HEK293 (cell line): ENCODE data around the gene CEP104.

ENCODE experiments used
- CTCF ChIA-PET: fragments of 350-600 bp; formaldehyde crosslinking; extraction: SDS; loops from one replicate; lab custom pipeline; 2021; ENCODE audit warnings: antibody characterized with exemption; lab: Yijun Ruan, JAX
- POLR2A ChIA-PET: fragments of 300-600 bp; formaldehyde crosslinking; extraction: SDS; loops from one replicate; lab custom pipeline; 2020; ENCODE audit warnings: antibody characterized with exemption, inconsistent platforms; lab: Yijun Ruan, JAX
- H3K27ac ChIP-seq: fragments of 200-500 bp; sonication (Bioruptor generic); 2 replicates; pipeline ENCODE4 v1.5.1; 2014; ENCODE audit warnings: low read depth, low read length, control low read depth, inconsistent platforms; ENCODE audit errors: extremely low read depth
- H3K36me3 ChIP-seq, 2 experiments: fragments of 200-500 bp in 1 of 2; sonication (Bioruptor generic) in 1 of 2; 1 replicate in 1 of 2; 2 replicates in 1 of 2; pipeline ENCODE4 v1.5.1; 2014 to 2017; ENCODE audit warnings: inconsistent platforms in 2 of 2, low read length in 2 of 2; ENCODE audit not compliant: control insufficient read depth in 2 of 2, insufficient read depth in 1 of 2
- H3K4me1 ChIP-seq: fragments of 200-500 bp; sonication (Bioruptor generic); 2 replicates; pipeline ENCODE4 v1.5.1; 2014; ENCODE audit warnings: mild to moderate bottlenecking, low read length, inconsistent platforms; ENCODE audit not compliant: control insufficient read depth, insufficient read depth
- H3K4me3 ChIP-seq: 2 replicates; pipeline ENCODE4 v1.5.1; 2011; ENCODE audit warnings: low read depth, mild to moderate bottlenecking, control low read depth, low read length, moderate library complexity
- H3K9me3 ChIP-seq: fragments of 200-500 bp; sonication (Bioruptor generic); 2 replicates; pipeline ENCODE4 v1.5.1; 2014; ENCODE audit warnings: low read depth, low read length, inconsistent platforms; ENCODE audit not compliant: control insufficient read depth, insufficient read depth
- BCL6B ChIP-seq: fragments of 450-650 bp; formaldehyde crosslinking; IDR thresholded peaks from 2 replicates; pipeline ENCODE4 v1.5.1; 2017; ENCODE audit warnings: missing biosample characterization, missing genetic modification characterization
- HOXA7 ChIP-seq: sonication (generic); formaldehyde crosslinking; IDR thresholded peaks from 2 replicates; pipeline ENCODE4 v1.8.1; 2022; ENCODE audit warnings: missing genetic modification reagents, borderline replicate concordance
- KLF7 ChIP-seq: fragments of 450-650 bp; formaldehyde crosslinking; IDR thresholded peaks from 2 replicates; pipeline ENCODE4 v1.5.1; 2016; ENCODE audit warnings: missing biosample characterization, missing genetic modification characterization, borderline replicate concordance
- KLF8 ChIP-seq: fragments of 450-650 bp; formaldehyde crosslinking; IDR thresholded peaks from 2 replicates; pipeline ENCODE4 v1.5.1; 2016; ENCODE audit warnings: missing biosample characterization, missing genetic modification characterization
- SETDB1 ChIP-seq: IDR thresholded peaks from one replicate; pipeline ENCODE4 v1.6.1; 2017; ENCODE audit warnings: mild to moderate bottlenecking, low read length, moderate library complexity, mixed read lengths; ENCODE audit not compliant: insufficient read length
- TSHZ1 ChIP-seq: fragments of 450-650 bp; formaldehyde crosslinking; IDR thresholded peaks from 2 replicates; pipeline ENCODE4 v1.5.1; 2016; ENCODE audit warnings: missing biosample characterization, missing genetic modification characterization, borderline replicate concordance
- ZBTB20 ChIP-seq: fragments of 450-650 bp; formaldehyde crosslinking; IDR thresholded peaks from 2 replicates; pipeline ENCODE4 v1.5.1; 2016; ENCODE audit warnings: missing biosample characterization, missing genetic modification characterization
- ZNF133 ChIP-seq: fragments of 450-650 bp; formaldehyde crosslinking; IDR thresholded peaks from 2 replicates; pipeline ENCODE4 v1.5.1; 2016; ENCODE audit warnings: missing biosample characterization, missing genetic modification characterization
- ZNF16 ChIP-seq: fragments of 450-650 bp; formaldehyde crosslinking; IDR thresholded peaks from 2 replicates; pipeline ENCODE4 v1.5.1; 2016; ENCODE audit warnings: low read depth, missing biosample characterization, missing genetic modification characterization
- ZNF202 ChIP-seq: fragments of 450-650 bp; formaldehyde crosslinking; IDR thresholded peaks from 2 replicates; pipeline ENCODE4 v1.5.1; 2016; ENCODE audit warnings: missing biosample characterization, missing genetic modification characterization, borderline replicate concordance
- ZNF416 ChIP-seq: fragments of 450-650 bp; formaldehyde crosslinking; IDR thresholded peaks from 2 replicates; pipeline ENCODE4 v1.5.1; 2016; ENCODE audit warnings: missing biosample characterization, missing genetic modification characterization
- ZNF529 ChIP-seq: fragments of 450-650 bp; formaldehyde crosslinking; IDR thresholded peaks from 2 replicates; pipeline ENCODE4 v1.5.1; 2017; ENCODE audit warnings: missing genetic modification characterization, missing biosample characterization; ENCODE audit not compliant: insufficient replicate concordance
- ZNF626 ChIP-seq: fragments of 450-650 bp; sonication (Bioruptor Pico); formaldehyde crosslinking; IDR thresholded peaks from 2 replicates; pipeline ENCODE4 v1.5.1; 2018; ENCODE audit warnings: missing biosample characterization, missing genetic modification characterization, inconsistent platforms
- ZNF660 ChIP-seq: fragments of 450-650 bp; IDR thresholded peaks from 2 replicates; pipeline ENCODE4 v1.5.1; 2018; ENCODE audit warnings: missing biosample characterization, mild to moderate bottlenecking, missing genetic modification characterization
- ZNF677 ChIP-seq: fragments of 450-650 bp; IDR thresholded peaks from 2 replicates; pipeline ENCODE4 v1.5.0; 2018; ENCODE audit warnings: missing biosample characterization, mild to moderate bottlenecking, missing genetic modification characterization, moderate library complexity
- ZNF791 ChIP-seq: fragments of 450-650 bp; formaldehyde crosslinking; IDR thresholded peaks from 2 replicates; pipeline ENCODE4 v1.5.1; 2016; ENCODE audit warnings: missing biosample characterization, missing genetic modification characterization
- ZSCAN23 ChIP-seq: fragments of 450-650 bp; formaldehyde crosslinking; IDR thresholded peaks from 2 replicates; pipeline ENCODE4 v1.5.1; 2016; ENCODE audit warnings: missing biosample characterization, missing genetic modification characterization
- TF ChIP-seq, protein P1 (sequence below): fragments of 450-650 bp; formaldehyde crosslinking; IDR thresholded peaks from 2 replicates; pipeline ENCODE4 v1.5.1; 2016; ENCODE audit warnings: missing biosample characterization, missing genetic modification characterization

The CEP104 gene

DNA sequence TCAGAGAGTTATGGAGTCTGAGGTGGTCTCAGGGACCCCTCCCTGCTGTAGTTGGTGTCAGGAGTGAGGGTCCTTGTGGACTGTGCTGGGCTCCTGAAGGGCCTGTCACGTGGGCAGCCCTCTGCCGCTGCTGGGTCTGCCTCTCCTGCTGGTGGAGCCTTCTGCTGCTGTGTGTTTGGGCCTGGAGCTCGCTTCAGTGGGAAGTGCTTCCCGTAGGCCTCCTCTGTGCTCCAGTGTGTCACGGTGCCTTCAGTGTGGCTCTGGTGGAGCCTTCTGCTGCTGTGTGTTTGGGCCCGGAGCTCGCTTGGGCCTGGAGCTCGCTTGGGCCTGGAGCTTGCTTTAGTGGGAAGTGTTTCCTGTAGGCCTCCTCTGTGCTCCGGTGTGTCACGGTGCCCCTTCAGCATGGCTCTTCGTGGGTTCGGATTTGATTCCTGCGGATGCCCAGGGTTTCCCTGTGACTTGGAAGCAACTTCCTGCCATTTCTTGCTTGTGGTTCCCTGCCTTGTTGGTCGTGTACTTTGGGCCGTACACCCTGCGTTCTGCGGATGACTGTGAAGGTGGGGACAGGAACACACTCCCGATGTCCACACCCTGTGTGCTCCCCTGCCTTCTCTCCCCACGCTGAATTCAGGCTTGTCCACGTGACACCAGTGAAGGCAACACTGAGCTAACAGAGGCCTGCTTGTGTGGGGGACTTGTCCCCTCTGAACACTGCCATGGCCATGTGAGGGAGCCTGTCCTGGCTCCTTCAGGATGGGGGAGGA is 23.6 kb upstream of the CEP104 start (continued):
- TF ChIP-seq TSHZ1 (tag by site-specific recombination), result no peak
- no peak for TF ChIP-seq ZNF202 (tag by site-specific recombination)
- no peak for TF ChIP-seq ZNF791
- TF ChIP-seq, all 188 proteins: peak for 0

- H3K9me3 ChIP-seq, result no peaks in the 10 kb centered on the region
- H3K4me3 ChIP-seq, result no peak overlapping the region
- peaks cover 0 to 66% of the 10 kb centered on the region in 2 experiments; a peak in 2 of 3 replicates for H3K36me3 ChIP-seq
- no peak for TF ChIP-seq ZNF416 (tag by site-specific recombination)
- TF ChIP-seq, protein P1, sequence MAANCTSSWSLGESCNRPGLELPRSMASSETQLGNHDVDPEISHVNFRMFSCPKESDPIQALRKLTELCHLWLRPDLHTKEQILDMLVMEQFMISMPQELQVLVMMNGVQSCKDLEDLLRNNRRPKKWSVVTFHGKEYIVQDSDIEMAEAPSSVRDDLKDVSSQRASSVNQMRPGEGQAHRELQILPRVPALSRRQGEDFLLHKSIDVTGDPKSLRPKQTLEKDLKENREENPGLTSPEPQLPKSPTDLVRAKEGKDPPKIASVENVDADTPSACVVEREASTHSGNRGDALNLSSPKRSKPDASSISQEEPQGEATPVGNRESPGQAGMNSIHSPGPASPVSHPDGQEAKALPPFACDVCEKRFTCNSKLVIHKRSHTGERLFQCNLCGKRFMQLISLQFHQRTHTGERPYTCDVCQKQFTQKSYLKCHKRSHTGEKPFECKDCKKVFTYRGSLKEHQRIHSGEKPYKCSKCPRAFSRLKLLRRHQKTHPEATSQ, result no peak
- H3K4me1 ChIP-seq, result no peaks in the 10 kb centered on the region
- no peak overlapping the region for H3K27ac ChIP-seq
- POLR2A ChIA-PET, result no interaction called here
- CTCF ChIA-PET, result no interaction called here
Measured at GRCh38 chr1:3879787-3880428, 22.9 kb upstream of the CEP104 start.

DNA sequence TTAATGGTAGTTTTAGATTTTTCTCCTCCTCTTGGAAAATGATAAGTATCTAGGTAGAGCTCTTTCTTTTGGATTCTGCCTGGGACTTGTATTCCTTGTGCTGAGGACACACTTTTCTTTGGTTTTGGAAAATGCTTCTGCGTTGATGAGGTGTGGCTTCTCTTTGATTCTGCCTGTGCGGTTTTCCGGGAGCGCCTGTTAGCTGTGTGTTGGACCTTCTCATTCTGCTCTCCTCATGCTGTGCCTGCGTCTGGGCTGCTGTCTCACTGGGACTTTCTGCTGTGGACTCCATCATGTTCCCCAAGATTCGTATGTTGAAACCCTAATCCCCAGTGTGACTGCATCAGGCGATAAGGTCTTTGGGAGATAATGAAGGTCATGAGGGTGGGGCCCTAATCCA is 22.1 kb upstream of the CEP104 start:
- Histone ChIP-seq H3K27ac (no peak overlapping the region), H3K4me1 (no peaks in the 10 kb centered on the region), H3K36me3 (peaks cover 0 to 65% of the 10 kb centered on the region in 2 experiments; a peak in 1 of 3 replicates), H3K4me3 (no peak overlapping the region), H3K9me3 (no peaks in the 10 kb centered on the region)
- no peak for TF ChIP-seq BCL6B (tag by site-specific recombination)
- peak; percentile 35 for TF ChIP-seq ZNF529 (tag by site-specific recombination)
- TF ChIP-seq KLF8, result peak; percentile 20; the same call in 1 of the 2 replicates
- TF ChIP-seq KLF7, result no peak
- no peak for TF ChIP-seq HOXA7 (CRISPR knock-in tag)
- peak; percentile 99 for TF ChIP-seq ZNF133 (tag by site-specific recombination)
- no peak for TF ChIP-seq ZNF660 (tag by site-specific recombination)
- no peak for TF ChIP-seq ZSCAN23 (tag by site-specific recombination)
- no peak for TF ChIP-seq ZNF677 (tag by site-specific recombination)
- TF ChIP-seq ZBTB20 (tag by site-specific recombination), result no peak
- no peak for TF ChIP-seq TSHZ1 (tag by site-specific recombination)
- peak; percentile 81 for TF ChIP-seq SETDB1
- no peak for TF ChIP-seq ZNF16 (tag by site-specific recombination)
- peak; percentile 57; the same call in 1 of the 2 replicates for TF ChIP-seq ZNF626
- TF ChIP-seq, all 188 proteins: peak for 5
- CTCF ChIA-PET, result no interaction called here
- POLR2A ChIA-PET, result no interaction called here
